Colonic mucosa (tissue), 4 donors: ENCODE results near the gene CLCA2. TPM values are rescaled to one million over a fixed set of nuclear protein-coding genes. Genes with fewer than 3 reads are reported as not detected.
A peak's percentile ranks its signal among the peaks of the same experiment; 100 is the strongest.

Experiments used
- DNase-seq: peaks from one replicate; pipeline ENCODE4 v3.0.0-alpha.2; 2020
- H3K27ac ChIP-seq: fragments of 200-600 bp; one replicate; pipeline ENCODE4 v1.8.0; 2021
- H3K27me3 ChIP-seq: fragments of 200-600 bp; one replicate; pipeline ENCODE4 v1.8.0; 2021
- H3K36me3 ChIP-seq: fragments of 200-600 bp; one replicate; pipeline ENCODE4 v1.8.0; 2021
- H3K4me1 ChIP-seq: fragments of 200-600 bp; one replicate; pipeline ENCODE4 v1.8.0; 2021; ENCODE audit warnings: mild to moderate bottlenecking
- H3K4me3 ChIP-seq: fragments of 200-600 bp; one replicate; pipeline ENCODE4 v1.8.0; 2021
- H3K9ac ChIP-seq, 2 donors: one replicate each; pipeline ENCODE4 v1.7.0; 2013; ENCODE audit warnings: control low read depth in 2 of 2, low read depth in 2 of 2, low read length in 2 of 2
- H3K9me3 ChIP-seq: fragments of 200-600 bp; one replicate; pipeline ENCODE4 v1.8.0; 2021
- CTCF ChIP-seq: fragments of 200-600 bp; IDR thresholded peaks from one replicate; pipeline ENCODE4 v1.8.0; 2022; ENCODE audit warnings: antibody characterized with exemption, mild to moderate bottlenecking
- intact Hi-C: fragments of 100-400 bp; cut with DNase I; formaldehyde crosslinking; loops from one replicate; pipeline ENCODE4 v1.14.1; 2022
- total RNA-seq, 2 donors: library from RNA; stranded (reverse); fragmentation: NEBNext Ultra II Directional in 1 of 2; extraction: Animal tissue kit (Norgen Biotek cat#: 25700) in 1 of 2; gene quantifications; one replicate each; pipeline ENCODE4 v1.2.1, GENCODE V29; 2021
- donor health status: healthy.
- donor health status: DM: no; HTN: no; CAD: no.
- donor health status: DM: no; HTN: no; CAD: no.

The CLCA2 gene
- total RNA-seq, 2 donors from 2014 or later = 1.2 to 1.7 TPM

GRCh38 chr1:86394416-86394815 lies 29.6 kb upstream of the CLCA2 start:
- intact Hi-C loops = no loop called here
- Histone ChIP-seq H3K36me3 (no peaks in the 10 kb centered on the region), H3K4me1 (no peaks in the 10 kb centered on the region), H3K4me3 (no peak overlapping the region), H3K9me3 (no peaks in the 10 kb centered on the region), H3K27ac (no peak overlapping the region), H3K9ac (no peak overlapping the region), H3K27me3 (no peaks in the 10 kb centered on the region)
- TF ChIP-seq CTCF = no peak
- no peak for DNase-seq

GRCh38 chr1:86395751-86396497 lies 28.0 kb upstream of the CLCA2 start, which contains the start of gene ODF2L:
ODF2L (minus strand) TSS chr1:86396323; CDS start chr1:86387027, 9,296 bp downstream.
- Histone ChIP-seq H3K4me3 (peak within 1 kb of the TSS; percentile 85), H3K27ac (peak within 1 kb of the TSS; percentile 65), H3K4me1 (no peaks in the 10 kb centered on the region), H3K27me3 (no peaks in the 10 kb centered on the region), H3K9ac (peak within 1 kb of the TSS; percentile 88 to 90), H3K9me3 (no peaks in the 10 kb centered on the region), H3K36me3 (no peaks in the 10 kb centered on the region)
- no peak for TF ChIP-seq CTCF
- DNase-seq = peak; percentile 95
- intact Hi-C loops = no loop called here

- H3K4me1 ChIP-seq = no peaks in the 10 kb centered on the region
- TF ChIP-seq CTCF = no peak
- intact Hi-C loops = no loop called here
- peak overlapping the region; percentile 88 to 90 for H3K9ac ChIP-seq
- H3K4me3 ChIP-seq = peak overlapping the region; percentile 85
- no peaks in the 10 kb centered on the region for H3K36me3 ChIP-seq
- DNase-seq = no peak
- H3K27ac ChIP-seq = peak overlapping the region; percentile 65
- H3K27me3 ChIP-seq = no peaks in the 10 kb centered on the region
- no peaks in the 10 kb centered on the region for H3K9me3 ChIP-seq
Measured at GRCh38 chr1:86396498-86396890, 27.5 kb upstream of the CLCA2 start.

- Histone ChIP-seq H3K9ac (no peak overlapping the region), H3K9me3 (no peaks in the 10 kb centered on the region), H3K4me3 (no peak overlapping the region), H3K27me3 (no peaks in the 10 kb centered on the region), H3K27ac (no peak overlapping the region), H3K36me3 (no peaks in the 10 kb centered on the region), H3K4me1 (no peaks in the 10 kb centered on the region)
- TF ChIP-seq CTCF = no peak
- intact Hi-C loops = no loop called here
- DNase-seq = no peak
Measured at GRCh38 chr1:86409416-86410021, 14.5 kb upstream of the CLCA2 start.

GRCh38 chr1:86410879-86411278 lies 13.1 kb upstream of the CLCA2 start:
- Histone ChIP-seq H3K9ac (no peak overlapping the region), H3K4me3 (no peak overlapping the region), H3K9me3 (no peaks in the 10 kb centered on the region), H3K27me3 (no peaks in the 10 kb centered on the region), H3K4me1 (no peaks in the 10 kb centered on the region), H3K36me3 (no peaks in the 10 kb centered on the region), H3K27ac (no peak overlapping the region)
- no peak for DNase-seq
- TF ChIP-seq CTCF = no peak
- intact Hi-C loops = no loop called here
